HepG2 (cell line): ENCODE measurements around the gene AMPD2. TPM values are rescaled to one million over a fixed set of nuclear protein-coding genes. Genes with fewer than 3 reads are reported as not detected.
A peak's percentile ranks its signal among the peaks of the same experiment; 100 is the strongest.

Source experiments
- ATF3 ChIP-seq: sonication (generic); formaldehyde crosslinking; IDR thresholded peaks from 2 replicates; pipeline ENCODE4 v1.4.0; 2020; ENCODE audit warnings: missing genetic modification reagents
- FOXJ3 ChIP-seq: sonication (generic); formaldehyde crosslinking; IDR thresholded peaks from 2 replicates; pipeline ENCODE4 v1.4.0; 2020; ENCODE audit warnings: missing genetic modification reagents, mild to moderate bottlenecking, borderline replicate concordance
- FOXO1 ChIP-seq: sonication (generic); formaldehyde crosslinking; IDR thresholded peaks from 2 replicates; pipeline ENCODE4 v1.4.0; 2020; ENCODE audit warnings: missing genetic modification reagents
- GATA4 ChIP-seq: sonication (generic); IDR thresholded peaks from 2 replicates; pipeline ENCODE4 v1.6.1; 2016; ENCODE audit warnings: antibody characterized with exemption, low read depth, borderline replicate concordance
- PHF5A ChIP-seq: IDR thresholded peaks from one replicate; pipeline ENCODE4 v1.6.1; 2018; ENCODE audit warnings: low read depth, missing genetic modification reagents; ENCODE audit not compliant: unreplicated experiment
- RXRA ChIP-seq: sonication (generic); formaldehyde crosslinking; IDR thresholded peaks from 2 replicates; pipeline ENCODE4 v1.5.1; 2020; ENCODE audit warnings: missing genetic modification reagents
- SMAD9 ChIP-seq: sonication (generic); formaldehyde crosslinking; IDR thresholded peaks from 2 replicates; pipeline ENCODE4 v1.5.1; 2020; ENCODE audit warnings: mild to moderate bottlenecking, missing genetic modification reagents
- STAT5B ChIP-seq: sonication (generic); formaldehyde crosslinking; IDR thresholded peaks from 2 replicates; pipeline ENCODE4 v1.4.0; 2020; ENCODE audit warnings: missing genetic modification reagents
- ZFP90 ChIP-seq: sonication (generic); formaldehyde crosslinking; IDR thresholded peaks from 2 replicates; pipeline ENCODE4 v1.8.0; 2022; ENCODE audit warnings: missing genetic modification reagents, mild to moderate bottlenecking, inconsistent platforms, borderline replicate concordance
- ZNF121 ChIP-seq: sonication (generic); formaldehyde crosslinking; IDR thresholded peaks from 2 replicates; pipeline ENCODE4 v1.5.0; 2020; ENCODE audit warnings: mild to moderate bottlenecking, missing genetic modification reagents
- ZNF20 ChIP-seq: sonication (generic); formaldehyde crosslinking; IDR thresholded peaks from 2 replicates; pipeline ENCODE4 v1.4.0; 2020; ENCODE audit warnings: mild to moderate bottlenecking, moderate library complexity, missing genetic modification reagents
- ZNF407 ChIP-seq: sonication (generic); formaldehyde crosslinking; IDR thresholded peaks from one replicate; pipeline ENCODE4 v1.5.1; 2020; ENCODE audit warnings: mild to moderate bottlenecking, missing genetic modification reagents; ENCODE audit errors: not compliant biosample characterization
- ZNF614 ChIP-seq: IDR thresholded peaks from 2 replicates; pipeline ENCODE4 v1.6.1; 2018; ENCODE audit warnings: missing biosample characterization, missing genetic modification reagents, inconsistent platforms, borderline replicate concordance
- polyA plus RNA-seq, 8 experiments: library from polyadenylated mRNA; depleted of rRNA in 3 of 8; stranded (reverse) in 7 of 8; unstranded in 1 of 8; fragments of >200 nt; fragmentation: Illumina TruSeq in 4 of 8; extraction: Trizol in 4 of 8; gene quantifications; 2 replicates each; pipeline versions ENCODE4 v1.2.1 to v1.2.3, GENCODE V29; 2011 to 2016; ENCODE audit warnings: low read depth in 4 of 8, missing spikeins in 1 of 8, mixed read lengths in 1 of 8; ENCODE audit not compliant: insufficient read depth in 1 of 8
- total RNA-seq, 5 experiments: library from RNA; depleted of rRNA; stranded (reverse); fragments of >200 nt; fragmentation: Illumina TruSeq; extraction: Trizol; gene quantifications; 2 replicates each; pipeline ENCODE4 v1.2.3, GENCODE V29; 2016; ENCODE audit warnings: low read depth in 1 of 5
- TF ChIP-seq, protein P1 (sequence below): sonication (generic); formaldehyde crosslinking; IDR thresholded peaks from 2 replicates; pipeline ENCODE4 v1.4.0; 2020; ENCODE audit warnings: missing genetic modification reagents
- TF ChIP-seq, protein P2 (sequence below): sonication (generic); formaldehyde crosslinking; conservative IDR thresholded peaks from 2 replicates; pipeline ENCODE4 v1.4.0; 2020; ENCODE audit warnings: missing genetic modification reagents

Gene AMPD2
- total and polyA plus RNA-seq, 2 of the 13 experiments (the other 11 are each of a cell fraction or from before 2014, with no cell fraction given): 62.3 to 82.0 TPM

DNA sequence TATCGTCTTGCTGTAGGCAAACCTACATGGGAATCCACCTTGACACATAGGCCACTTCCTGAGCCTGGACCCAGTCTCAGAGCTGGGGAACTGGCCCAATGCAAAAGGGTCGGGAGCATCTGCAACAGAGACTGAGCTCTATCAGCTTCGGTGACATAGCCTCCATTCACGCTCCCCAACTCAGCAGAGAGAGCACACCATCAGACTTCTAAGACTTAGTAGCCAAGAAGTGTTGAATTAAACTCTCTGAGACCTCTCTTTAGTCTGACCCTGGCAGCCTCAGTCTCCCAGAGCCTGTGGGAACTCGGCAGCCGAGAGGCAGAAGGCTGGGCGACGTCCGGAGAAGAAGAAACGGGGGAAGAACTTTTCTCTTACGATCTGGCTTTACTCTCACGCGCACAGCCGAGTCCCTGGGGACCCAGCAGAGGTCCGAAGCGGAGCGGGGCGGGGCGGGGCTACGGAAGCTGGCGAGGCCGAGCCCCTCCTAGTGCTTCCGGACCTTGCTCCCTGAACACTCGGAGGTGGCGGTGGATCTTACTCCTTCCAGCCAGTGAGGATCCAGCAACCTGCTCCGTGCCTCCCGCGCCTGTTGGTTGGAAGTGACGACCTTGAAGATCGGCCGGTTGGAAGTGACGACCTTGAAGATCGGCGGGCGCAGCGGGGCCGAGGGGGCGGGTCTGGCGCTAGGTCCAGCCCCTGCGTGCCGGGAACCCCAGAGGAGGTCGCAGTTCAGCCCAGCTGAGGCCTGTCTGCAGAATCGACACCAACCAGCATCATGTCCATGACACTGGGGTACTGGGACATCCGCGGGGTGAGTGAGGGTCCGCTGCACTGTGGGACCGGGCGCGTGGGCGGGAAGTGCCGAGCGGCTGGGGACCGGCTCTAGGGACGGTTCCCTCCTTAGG, 36.2 kb downstream of the AMPD2 start, which contains the start of gene GSTM4 (continued):
- TF ChIP-seq, protein P1, sequence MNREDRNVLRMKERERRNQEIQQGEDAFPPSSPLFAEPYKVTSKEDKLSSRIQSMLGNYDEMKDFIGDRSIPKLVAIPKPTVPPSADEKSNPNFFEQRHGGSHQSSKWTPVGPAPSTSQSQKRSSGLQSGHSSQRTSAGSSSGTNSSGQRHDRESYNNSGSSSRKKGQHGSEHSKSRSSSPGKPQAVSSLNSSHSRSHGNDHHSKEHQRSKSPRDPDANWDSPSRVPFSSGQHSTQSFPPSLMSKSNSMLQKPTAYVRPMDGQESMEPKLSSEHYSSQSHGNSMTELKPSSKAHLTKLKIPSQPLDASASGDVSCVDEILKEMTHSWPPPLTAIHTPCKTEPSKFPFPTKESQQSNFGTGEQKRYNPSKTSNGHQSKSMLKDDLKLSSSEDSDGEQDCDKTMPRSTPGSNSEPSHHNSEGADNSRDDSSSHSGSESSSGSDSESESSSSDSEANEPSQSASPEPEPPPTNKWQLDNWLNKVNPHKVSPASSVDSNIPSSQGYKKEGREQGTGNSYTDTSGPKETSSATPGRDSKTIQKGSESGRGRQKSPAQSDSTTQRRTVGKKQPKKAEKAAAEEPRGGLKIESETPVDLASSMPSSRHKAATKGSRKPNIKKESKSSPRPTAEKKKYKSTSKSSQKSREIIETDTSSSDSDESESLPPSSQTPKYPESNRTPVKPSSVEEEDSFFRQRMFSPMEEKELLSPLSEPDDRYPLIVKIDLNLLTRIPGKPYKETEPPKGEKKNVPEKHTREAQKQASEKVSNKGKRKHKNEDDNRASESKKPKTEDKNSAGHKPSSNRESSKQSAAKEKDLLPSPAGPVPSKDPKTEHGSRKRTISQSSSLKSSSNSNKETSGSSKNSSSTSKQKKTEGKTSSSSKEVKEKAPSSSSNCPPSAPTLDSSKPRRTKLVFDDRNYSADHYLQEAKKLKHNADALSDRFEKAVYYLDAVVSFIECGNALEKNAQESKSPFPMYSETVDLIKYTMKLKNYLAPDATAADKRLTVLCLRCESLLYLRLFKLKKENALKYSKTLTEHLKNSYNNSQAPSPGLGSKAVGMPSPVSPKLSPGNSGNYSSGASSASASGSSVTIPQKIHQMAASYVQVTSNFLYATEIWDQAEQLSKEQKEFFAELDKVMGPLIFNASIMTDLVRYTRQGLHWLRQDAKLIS: no peak
- TF ChIP-seq FOXO1 (CRISPR knock-in tag) (peak; percentile 41), RXRA (CRISPR knock-in tag) (peak; percentile 71), ZNF121 (CRISPR knock-in tag) (peak; percentile 98), ZFP90 (CRISPR knock-in tag) (0 out of 2 replicates have a peak, but pooled peaks have one; percentile 61), STAT5B (CRISPR knock-in tag) (no peak), PHF5A (CRISPR knock-in tag) (no peak), ATF3 (CRISPR knock-in tag) (no peak), ZNF407 (peak; percentile 77), SMAD9 (no peak), ZNF20 (CRISPR knock-in tag) (no peak), FOXJ3 (CRISPR knock-in tag) (no peak), GATA4 (peak; percentile 54; the same call in 1 of the 2 replicates), ZNF614 (CRISPR knock-in tag) (peak; percentile 69)
- TF ChIP-seq, protein P2, sequence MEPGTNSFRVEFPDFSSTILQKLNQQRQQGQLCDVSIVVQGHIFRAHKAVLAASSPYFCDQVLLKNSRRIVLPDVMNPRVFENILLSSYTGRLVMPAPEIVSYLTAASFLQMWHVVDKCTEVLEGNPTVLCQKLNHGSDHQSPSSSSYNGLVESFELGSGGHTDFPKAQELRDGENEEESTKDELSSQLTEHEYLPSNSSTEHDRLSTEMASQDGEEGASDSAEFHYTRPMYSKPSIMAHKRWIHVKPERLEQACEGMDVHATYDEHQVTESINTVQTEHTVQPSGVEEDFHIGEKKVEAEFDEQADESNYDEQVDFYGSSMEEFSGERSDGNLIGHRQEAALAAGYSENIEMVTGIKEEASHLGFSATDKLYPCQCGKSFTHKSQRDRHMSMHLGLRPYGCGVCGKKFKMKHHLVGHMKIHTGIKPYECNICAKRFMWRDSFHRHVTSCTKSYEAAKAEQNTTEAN (CRISPR knock-in tag): no peak; the same call in 1 of the 2 replicates
